SHP77 (cell line): ENCODE results near the gene TYRO3.
"Not testable (repeated sequence)": the region's sequence is repeated elsewhere in the genome, so short reads cannot be mapped to it uniquely, and the experiment has no call there.

Experiments used
- DNase-seq, 2 experiments: peaks; one replicate each; lab custom pipeline; 2025; lab: John Stamatoyannopoulos, UW

TYRO3 gene

GRCh38 chr15:41554343-41554742 is 4.7 kb upstream of the TYRO3 start:
- no peak for DNase-seq

GRCh38 chr15:41554915-41555314 is 4.1 kb upstream of the TYRO3 start:
- DNase-seq: no peak

GRCh38 chr15:41556677-41557076 is 2.3 kb upstream of the TYRO3 start:
- DNase-seq: no peak

- DNase-seq: peak; percentile 22 to 66
Observed at GRCh38 chr15:41557673-41558399, 1.2 kb upstream of the TYRO3 start.

GRCh38 chr15:41559239-41559782 is 299 bp downstream of the TYRO3 start:
- no peak for DNase-seq

GRCh38 chr15:41560572-41560874 is 1.5 kb downstream of the TYRO3 start:
- DNase-seq: no peak

- no peak for DNase-seq
Observed at GRCh38 chr15:41561104-41561776, 2.2 kb downstream of the TYRO3 start.

GRCh38 chr15:41561777-41562145 is 2.7 kb downstream of the TYRO3 start:
- DNase-seq: peak in 1 of 2 experiments; percentile 11

GRCh38 chr15:41562244-41562643 is 3.2 kb downstream of the TYRO3 start:
- no peak for DNase-seq

- DNase-seq: no peak
Observed at GRCh38 chr15:41562784-41563198, 3.8 kb downstream of the TYRO3 start.

- DNase-seq: peak; percentile 51 to 66
Observed at GRCh38 chr15:41564286-41564959, 5.4 kb downstream of the TYRO3 start.

- DNase-seq: no peak
Observed at GRCh38 chr15:41564960-41565502, 6.0 kb downstream of the TYRO3 start.

GRCh38 chr15:41565702-41566101 is 6.7 kb downstream of the TYRO3 start:
- no peak for DNase-seq

- no peak for DNase-seq
Observed at GRCh38 chr15:41566121-41566885, 7.3 kb downstream of the TYRO3 start.

GRCh38 chr15:41567261-41567660 is 8.2 kb downstream of the TYRO3 start:
- DNase-seq: no peak

GRCh38 chr15:41567862-41568261 is 8.8 kb downstream of the TYRO3 start:
- no peak for DNase-seq

- DNase-seq: no peak
Observed at GRCh38 chr15:41568350-41569017, 9.5 kb downstream of the TYRO3 start.

- not testable (repeated sequence) for DNase-seq
Observed at GRCh38 chr15:41569232-41569631, 10.2 kb downstream of the TYRO3 start.

GRCh38 chr15:41570764-41571163 is 11.8 kb downstream of the TYRO3 start:
- no peak for DNase-seq

- no peak for DNase-seq
Observed at GRCh38 chr15:41571948-41572347, 12.9 kb downstream of the TYRO3 start.

- no peak for DNase-seq
Observed at GRCh38 chr15:41572866-41573265, 13.9 kb downstream of the TYRO3 start.
